Kidney epithelial cell (primary cell): ENCODE measurements around the gene TSHB. TPM values are rescaled to one million over a fixed set of nuclear protein-coding genes. Genes with fewer than 3 reads are reported as not detected.

ENCODE experiments used
- DNase-seq: peaks from one replicate; pipeline ENCODE4 v3.0.0-alpha.2; 2010; ENCODE audit warnings: low read depth
- H3K27me3 ChIP-seq: 2 replicates; pipeline ENCODE4 v1.6.0; 2011; ENCODE audit warnings: low read length; ENCODE audit not compliant: control insufficient read depth, insufficient read depth
- H3K36me3 ChIP-seq: 2 replicates; pipeline ENCODE4 v1.5.1; 2011; ENCODE audit warnings: low read length; ENCODE audit not compliant: control insufficient read depth, insufficient read depth
- H3K4me3 ChIP-seq: 2 replicates; pipeline ENCODE4 v1.5.1; 2011; ENCODE audit warnings: low read depth, mild to moderate bottlenecking, control low read depth, low read length
- CTCF ChIP-seq: IDR thresholded peaks from 2 replicates; pipeline ENCODE4 v1.5.1; 2011; ENCODE audit warnings: mild to moderate bottlenecking, moderate library complexity, low read length, control low read depth, inconsistent platforms; ENCODE audit not compliant: insufficient read depth, poor library complexity, severe bottlenecking
- total RNA-seq: library from RNA; depleted of rRNA; stranded (reverse); fragments of >200 nt; gene quantifications from 2 replicates; pipeline ENCODE4 v1.2.3, GENCODE V29; 2015

TSHB gene
- total RNA-seq, 1 donor from 2014 or later, result not detected

- DNase-seq, result no peak
- H3K4me3 ChIP-seq, result no peak overlapping the region
- no peak for TF ChIP-seq CTCF
- no peaks in the 10 kb centered on the region for H3K36me3 ChIP-seq
- no peaks in the 10 kb centered on the region for H3K27me3 ChIP-seq
Measured at GRCh38 chr1:115076384-115076915, 46.8 kb downstream of the TSHB start.

GRCh38 chr1:115077286-115077983 is 47.8 kb downstream of the TSHB start:
- H3K27me3 ChIP-seq, result no peaks in the 10 kb centered on the region
- no peaks in the 10 kb centered on the region for H3K36me3 ChIP-seq
- no peak for DNase-seq
- TF ChIP-seq CTCF, result no peak
- H3K4me3 ChIP-seq, result no peak overlapping the region

DNA sequence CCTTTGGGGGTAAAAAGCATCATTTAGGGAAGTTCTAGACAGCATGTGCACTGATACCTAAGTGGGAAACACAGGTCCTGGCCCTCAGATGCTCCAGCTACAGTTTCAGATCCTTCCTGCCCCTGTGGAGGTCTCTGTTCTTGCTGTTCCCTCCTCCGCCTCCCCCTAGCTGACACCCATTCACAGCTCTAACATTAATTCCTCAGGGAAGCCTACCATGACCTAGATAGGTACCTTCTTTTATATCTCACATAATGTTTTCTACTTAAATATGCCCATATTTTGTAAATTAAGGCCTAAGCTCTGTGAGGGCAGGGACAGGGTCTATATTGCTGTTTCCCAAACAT is 48.3 kb downstream of the TSHB start:
- no peak for TF ChIP-seq CTCF

GRCh38 chr1:115078708-115079107 is 49.1 kb downstream of the TSHB start:
- no peak for DNase-seq
- Histone ChIP-seq H3K4me3 (no peak overlapping the region), H3K27me3 (no peaks in the 10 kb centered on the region), H3K36me3 (no peaks in the 10 kb centered on the region)
- no peak for TF ChIP-seq CTCF

More for the DNA sequence above, 48.3 kb downstream of the TSHB start:
- Histone ChIP-seq H3K4me3 (no peak overlapping the region), H3K27me3 (no peaks in the 10 kb centered on the region), H3K36me3 (no peaks in the 10 kb centered on the region)
- no peak for DNase-seq

DNA sequence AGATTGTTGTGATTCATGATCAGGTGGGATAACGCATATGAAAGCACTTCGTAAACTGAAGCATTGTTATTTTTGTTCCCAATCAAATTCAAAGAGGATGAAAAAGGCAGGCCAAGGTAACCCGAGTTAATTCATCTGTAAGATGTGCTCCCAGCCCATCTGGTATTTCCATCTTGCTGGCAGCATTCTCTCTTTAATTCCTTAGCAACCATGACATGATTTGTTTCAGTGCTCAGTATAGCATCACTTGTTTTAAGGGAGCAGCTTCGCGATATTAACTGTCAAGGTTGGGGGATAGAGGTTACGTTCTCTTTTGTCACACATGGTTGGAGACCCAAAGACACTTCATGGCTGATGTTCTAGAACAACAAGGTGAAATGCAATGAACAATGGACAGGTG is 53.3 kb downstream of the TSHB start:
- no peak for TF ChIP-seq CTCF
- H3K36me3 ChIP-seq, result no peaks in the 10 kb centered on the region
- no peak overlapping the region for H3K4me3 ChIP-seq
- DNase-seq, result no peak
- H3K27me3 ChIP-seq, result no peaks in the 10 kb centered on the region

Other genes starting within 250 kb of the TSHB start
- 40.1 and 51.6 TPM in 2 replicates for gene SIKE1, start 249.1 kb upstream of the TSHB start, total RNA-seq
- gene SYCP1, start 175.0 kb upstream of the TSHB start, total RNA-seq, result 0.07 and 0.17 TPM in 2 replicates
- 7.7 and 7.8 TPM in 2 replicates for gene TSPAN2, start 59.7 kb downstream of the TSHB start, total RNA-seq